CD14-positive monocyte (primary cell): ENCODE data around the gene LCP1. TPM values are rescaled to one million over a fixed set of nuclear protein-coding genes. Genes with fewer than 3 reads are reported as not detected.

Experiments used
- DNase-seq, 3 donors: peaks; one replicate each; pipeline ENCODE4 v3.0.0-alpha.2; 2011 to 2022
- H2AFZ ChIP-seq: 2 replicates; pipeline ENCODE4 v1.6.0; 2012; ENCODE audit warnings: mild to moderate bottlenecking, low read depth, low read length, inconsistent platforms; ENCODE audit not compliant: insufficient read depth, poor library complexity, severe bottlenecking
- H3K27ac ChIP-seq, 2 donors: 1 replicate in 1 of 2; 2 replicates in 1 of 2; pipeline ENCODE4 v1.5.1; 2012 to 2013; ENCODE audit warnings: low read length in 2 of 2, control low read depth in 1 of 2, inconsistent platforms in 1 of 2, low read depth in 1 of 2, mild to moderate bottlenecking in 1 of 2
- H3K27me3 ChIP-seq, 2 donors: one replicate each; pipeline versions ENCODE4 v1.6.0 to v1.6.1; 2011 to 2013; ENCODE audit warnings: low read length in 2 of 2; ENCODE audit not compliant: control insufficient read depth in 2 of 2, insufficient read depth in 2 of 2
- H3K36me3 ChIP-seq, 2 donors: replicated peaks in 1 of 2; 1 replicate in 1 of 2; 2 replicates in 1 of 2; pipeline versions ENCODE4 v1.5.1 to v1.6.1; 2012 to 2013; ENCODE audit warnings: low read length in 2 of 2, control low read depth in 1 of 2, inconsistent platforms in 1 of 2, mild to moderate bottlenecking in 1 of 2; ENCODE audit not compliant: insufficient read depth in 2 of 2, control insufficient read depth in 1 of 2
- H3K4me1 ChIP-seq, 2 donors: 1 replicate in 1 of 2; 2 replicates in 1 of 2; pipeline versions ENCODE4 v1.5.1 to v1.6.1; 2012 to 2013; ENCODE audit warnings: low read length in 2 of 2, control low read depth in 1 of 2, inconsistent platforms in 1 of 2, mild to moderate bottlenecking in 1 of 2, moderate library complexity in 1 of 2; ENCODE audit not compliant: insufficient read depth in 2 of 2, control insufficient read depth in 1 of 2
- H3K4me2 ChIP-seq: replicated peaks from 2 replicates; pipeline ENCODE3; 2012; ENCODE audit warnings: low read length, moderate library complexity, mild to moderate bottlenecking; ENCODE audit not compliant: poor library complexity, severe bottlenecking; ENCODE audit errors: extremely low read depth
- H3K4me3 ChIP-seq, 3 experiments: fragments of 200-600 bp in 1 of 3; sonication (generic) in 1 of 3; replicated peaks in 1 of 3; 1 replicate in 2 of 3; 2 replicates in 1 of 3; pipeline ENCODE4 v1.5.1; 2011 to 2013; ENCODE audit warnings: low read length in 3 of 3, mild to moderate bottlenecking in 3 of 3, control low read depth in 2 of 3, low read depth in 2 of 3, inconsistent platforms in 1 of 3, moderate library complexity in 1 of 3
- H3K79me2 ChIP-seq: 2 replicates; pipeline ENCODE4 v1.6.0; 2012; ENCODE audit warnings: mild to moderate bottlenecking, control low read depth, inconsistent platforms, low read length, moderate library complexity; ENCODE audit not compliant: insufficient read depth
- H3K9ac ChIP-seq: 2 replicates; pipeline ENCODE4 v1.6.0; 2017; ENCODE audit warnings: low read length, mild to moderate bottlenecking; ENCODE audit not compliant: insufficient read depth, poor library complexity, severe bottlenecking
- H3K9me3 ChIP-seq, 2 donors: replicated peaks in 1 of 2; 1 replicate in 1 of 2; 2 replicates in 1 of 2; pipeline versions ENCODE4 v1.5.1 to v1.6.1; 2012 to 2013; ENCODE audit warnings: low read length in 2 of 2, control low read depth in 1 of 2; ENCODE audit not compliant: control insufficient read depth in 1 of 2, insufficient read depth in 1 of 2
- H4K20me1 ChIP-seq: 2 replicates; pipeline ENCODE4 v1.6.0; 2012; ENCODE audit warnings: mild to moderate bottlenecking, low read length, control low read depth, moderate library complexity; ENCODE audit not compliant: insufficient read depth
- H3K27ac Mint-ChIP-seq, 7 donors: one replicate each; pipeline ENCODE4 v1.8.0; 2020; ENCODE audit warnings: mild to moderate bottlenecking in 7 of 7, mixed read lengths in 7 of 7, moderate library complexity in 6 of 7, inconsistent platforms in 2 of 7
- H3K27me3 Mint-ChIP-seq, 3 donors: one replicate each; pipeline ENCODE4 v1.8.0; 2021 to 2022; ENCODE audit warnings: low read depth in 3 of 3, mild to moderate bottlenecking in 3 of 3, mixed read lengths in 3 of 3, moderate library complexity in 3 of 3, inconsistent platforms in 1 of 3
- H3K36me3 Mint-ChIP-seq, 2 donors: one replicate each; pipeline ENCODE4 v1.8.0; 2020; ENCODE audit warnings: mixed read lengths in 2 of 2, inconsistent platforms in 1 of 2, mild to moderate bottlenecking in 1 of 2
- H3K4me1 Mint-ChIP-seq: one replicate; pipeline ENCODE4 v1.8.0; 2020; ENCODE audit warnings: mild to moderate bottlenecking, mixed read lengths
- H3K4me3 Mint-ChIP-seq, 2 donors: one replicate each; pipeline ENCODE4 v1.8.0; 2020; ENCODE audit warnings: mild to moderate bottlenecking in 2 of 2, mixed read lengths in 2 of 2, moderate library complexity in 1 of 2
- H3K9me3 Mint-ChIP-seq, 7 donors: one replicate each; pipeline ENCODE4 v1.8.0; 2020 to 2022; ENCODE audit warnings: mixed read lengths in 7 of 7, mild to moderate bottlenecking in 6 of 7, moderate library complexity in 6 of 7, inconsistent platforms in 2 of 7
- CTCF ChIP-seq: fragments of 200-600 bp; IDR thresholded peaks from one replicate; pipeline ENCODE4 v1.8.0; 2022; ENCODE audit warnings: antibody characterized with exemption, mild to moderate bottlenecking
- WGBS: methylation state at CpG from one replicate; pipeline ENCODE4 v1.1.5; 2013; ENCODE audit warnings: missing lambda C conversion rate; ENCODE audit not compliant: insufficient coverage; 5-methylcytosine and 5-hydroxymethylcytosine counted together
- intact Hi-C, 2 donors: fragments of 100-400 bp; cut with micrococcal nuclease; formaldehyde crosslinking; loops; one replicate each; pipeline versions ENCODE4 v1.15.0 to v1.15.1; 2023
- polyA plus RNA-seq, 3 donors: library from polyadenylated mRNA; depleted of rRNA in 1 of 3; unstranded in 2 of 3; stranded (reverse) in 1 of 3; fragments of 300-500 nt in 2 of 3; fragments of >200 nt in 1 of 3; fragmentation: Illumina TruSeq in 2 of 3; gene quantifications; 1 replicate in 2 of 3; 2 replicates in 1 of 3; pipeline ENCODE4 v1.2.3, GENCODE V29; 2012 to 2021
- small RNA-seq: library from RNA; depleted of rRNA; stranded (forward); fragments of <200 nt; gene quantifications from one replicate; pipeline ENCODE3, GENCODE V24; 2012; ENCODE audit warnings: low read depth; ENCODE audit not compliant: insufficient read length

Gene LCP1
- polyA plus RNA-seq, 3 donors, result 653 to 2,003 (median 1,636) TPM

- Histone ChIP-seq H3K27ac (no peak overlapping the region), H2AFZ (no peak overlapping the region), H3K36me3 (no peaks in the 10 kb centered on the region), H3K27me3 (no peaks in the 10 kb centered on the region), H4K20me1 (no peaks in the 10 kb centered on the region), H3K9ac (no peak overlapping the region), H3K4me2 (no peak overlapping the region), H3K4me3 (no peak overlapping the region), H3K4me1 (no peaks in the 10 kb centered on the region), H3K9me3 (no peaks in the 10 kb centered on the region), H3K79me2 (no peaks in the 10 kb centered on the region)
- Mint-ChIP-seq H3K27me3 (no peaks in the 10 kb centered on the region), H3K9me3 (peaks cover 0 to 4% (median 0%) of the 10 kb centered on the region in 7 donors), H3K36me3 (no peaks in the 10 kb centered on the region), H3K4me1 (peaks cover 11% of the 10 kb centered on the region), H3K27ac (peak overlapping the region in 1 of 7 donors; percentile 36), H3K4me3 (no peak overlapping the region)
- TF ChIP-seq CTCF, result no peak
- no peak for DNase-seq
- intact Hi-C loops, result no loop called here
- WGBS, result no CpG with 5 or more reads among the region's 3 CpGs
These were observed 105.2 kb downstream of the LCP1 start for GRCh38 chr13:46076827-46077226.

Small RNAs within 50 kb of the gene (small RNA-seq; reads per million reads assigned to genes)
- gene RN7SL288P, result not detected

Other genes starting within 250 kb of the LCP1 start
- 10 to 100 TPM in 1 of 3 donors, 1 to 10 TPM in 2; 5.3 to 22.2 (median 9.7) TPM for gene ZC3H13, start 129.4 kb downstream of the LCP1 start, polyA plus RNA-seq
- gene CPB2, start 77.1 kb downstream of the LCP1 start, polyA plus RNA-seq, result under 1 TPM in 2 of 3 donors, not detected in 1; 0.15 to 0.18 TPM
- gene LRRC63, start 29.8 kb upstream of the LCP1 start, polyA plus RNA-seq, result under 1 TPM in 1 of 3 donors, not detected in 2; 0.36 TPM
- gene RUBCNL, start 205.1 kb upstream of the LCP1 start, polyA plus RNA-seq, result 10 to 100 TPM in 1 of 3 donors, 1 to 10 TPM in 2; 1.5 to 14.5 (median 2.8) TPM